HEK293 (cell line): ENCODE measurements around the gene MAML2.

Experiments used
- CTCF ChIA-PET: fragments of 350-600 bp; formaldehyde crosslinking; extraction: SDS; loops from one replicate; lab custom pipeline; 2021; ENCODE audit warnings: antibody characterized with exemption; lab: Yijun Ruan, JAX
- POLR2A ChIA-PET: fragments of 300-600 bp; formaldehyde crosslinking; extraction: SDS; loops from one replicate; lab custom pipeline; 2020; ENCODE audit warnings: antibody characterized with exemption, inconsistent platforms; lab: Yijun Ruan, JAX
- H3K27ac ChIP-seq: fragments of 200-500 bp; sonication (Bioruptor generic); 2 replicates; pipeline ENCODE4 v1.5.1; 2014; ENCODE audit warnings: low read depth, low read length, control low read depth, inconsistent platforms; ENCODE audit errors: extremely low read depth
- H3K36me3 ChIP-seq, 2 experiments: fragments of 200-500 bp in 1 of 2; sonication (Bioruptor generic) in 1 of 2; 1 replicate in 1 of 2; 2 replicates in 1 of 2; pipeline ENCODE4 v1.5.1; 2014 to 2017; ENCODE audit warnings: inconsistent platforms in 2 of 2, low read length in 2 of 2; ENCODE audit not compliant: control insufficient read depth in 2 of 2, insufficient read depth in 1 of 2
- H3K4me1 ChIP-seq: fragments of 200-500 bp; sonication (Bioruptor generic); 2 replicates; pipeline ENCODE4 v1.5.1; 2014; ENCODE audit warnings: mild to moderate bottlenecking, low read length, inconsistent platforms; ENCODE audit not compliant: control insufficient read depth, insufficient read depth
- H3K4me3 ChIP-seq: 2 replicates; pipeline ENCODE4 v1.5.1; 2011; ENCODE audit warnings: low read depth, mild to moderate bottlenecking, control low read depth, low read length, moderate library complexity
- H3K9me3 ChIP-seq: fragments of 200-500 bp; sonication (Bioruptor generic); 2 replicates; pipeline ENCODE4 v1.5.1; 2014; ENCODE audit warnings: low read depth, low read length, inconsistent platforms; ENCODE audit not compliant: control insufficient read depth, insufficient read depth
- EGR2 ChIP-seq: fragments of 450-650 bp; formaldehyde crosslinking; IDR thresholded peaks from 2 replicates; pipeline ENCODE4 v1.5.1; 2016; ENCODE audit warnings: low read depth, missing biosample characterization, missing genetic modification characterization
- HIC1 ChIP-seq: fragments of 450-650 bp; formaldehyde crosslinking; IDR thresholded peaks from 2 replicates; pipeline ENCODE4 v1.5.1; 2016; ENCODE audit warnings: missing biosample characterization, missing genetic modification characterization
- INSM2 ChIP-seq: fragments of 450-650 bp; formaldehyde crosslinking; IDR thresholded peaks from 2 replicates; pipeline ENCODE4 v1.5.1; 2016; ENCODE audit warnings: missing biosample characterization, missing genetic modification characterization
- MEIS1 ChIP-seq: sonication (generic); formaldehyde crosslinking; IDR thresholded peaks from 2 replicates; pipeline ENCODE4 v1.8.1; 2022; ENCODE audit warnings: missing genetic modification reagents, mild to moderate bottlenecking, borderline replicate concordance
- MYNN ChIP-seq: fragments of 450-650 bp; formaldehyde crosslinking; IDR thresholded peaks from 2 replicates; pipeline ENCODE4 v1.5.1; 2016; ENCODE audit warnings: missing biosample characterization, missing genetic modification characterization, borderline replicate concordance
- OVOL3 ChIP-seq: fragments of 450-650 bp; formaldehyde crosslinking; IDR thresholded peaks from 2 replicates; pipeline ENCODE4 v1.5.1; 2016; ENCODE audit warnings: missing biosample characterization, missing genetic modification characterization
- ZBTB26 ChIP-seq: fragments of 450-650 bp; formaldehyde crosslinking; optimal IDR thresholded peaks from 2 replicates; pipeline ENCODE3; 2016; ENCODE audit warnings: missing biosample characterization, mild to moderate bottlenecking, missing genetic modification characterization
- ZFP41 ChIP-seq: fragments of 450-650 bp; formaldehyde crosslinking; IDR thresholded peaks from 2 replicates; pipeline ENCODE4 v1.5.1; 2016; ENCODE audit warnings: missing biosample characterization, missing genetic modification characterization, borderline replicate concordance
- ZNF114 ChIP-seq: fragments of 450-650 bp; formaldehyde crosslinking; IDR thresholded peaks from 2 replicates; pipeline ENCODE4 v1.5.0; 2017; ENCODE audit warnings: missing biosample characterization, missing genetic modification characterization
- ZNF157 ChIP-seq: fragments of 450-650 bp; formaldehyde crosslinking; IDR thresholded peaks from 2 replicates; pipeline ENCODE4 v1.5.1; 2016; ENCODE audit warnings: missing biosample characterization, missing genetic modification characterization
- ZNF184 ChIP-seq: fragments of 450-650 bp; IDR thresholded peaks from 2 replicates; pipeline ENCODE4 v1.5.1; 2018; ENCODE audit warnings: missing biosample characterization, mild to moderate bottlenecking, missing genetic modification characterization
- ZNF211 ChIP-seq: fragments of 450-650 bp; formaldehyde crosslinking; IDR thresholded peaks from 2 replicates; pipeline ENCODE4 v1.5.1; 2016; ENCODE audit warnings: low read depth, missing biosample characterization, missing genetic modification characterization
- ZNF366 ChIP-seq: fragments of 450-650 bp; formaldehyde crosslinking; conservative IDR thresholded peaks from 2 replicates; pipeline ENCODE4 v1.5.1; 2016; ENCODE audit warnings: missing biosample characterization, missing genetic modification characterization
- ZNF433 ChIP-seq: fragments of 450-650 bp; formaldehyde crosslinking; IDR thresholded peaks from 2 replicates; pipeline ENCODE4 v1.5.1; 2016; ENCODE audit warnings: missing biosample characterization, missing genetic modification characterization, low read depth
- ZNF488 ChIP-seq: fragments of 450-650 bp; formaldehyde crosslinking; IDR thresholded peaks from 2 replicates; pipeline ENCODE4 v1.5.1; 2016; ENCODE audit warnings: missing biosample characterization, missing genetic modification characterization
- ZNF501 ChIP-seq: fragments of 450-650 bp; formaldehyde crosslinking; IDR thresholded peaks from 2 replicates; pipeline ENCODE4 v1.5.1; 2016; ENCODE audit warnings: missing biosample characterization, missing genetic modification characterization
- ZNF521 ChIP-seq: fragments of 450-650 bp; formaldehyde crosslinking; IDR thresholded peaks from 2 replicates; pipeline ENCODE4 v1.5.1; 2017; ENCODE audit warnings: missing biosample characterization, mild to moderate bottlenecking, missing genetic modification characterization
- ZNF596 ChIP-seq: fragments of 450-650 bp; IDR thresholded peaks from 2 replicates; pipeline ENCODE4 v1.5.0; 2018; ENCODE audit warnings: missing biosample characterization, mild to moderate bottlenecking, missing genetic modification characterization, moderate library complexity
- ZNF623 ChIP-seq: fragments of 450-650 bp; formaldehyde crosslinking; IDR thresholded peaks from 2 replicates; pipeline ENCODE4 v1.5.1; 2016; ENCODE audit warnings: missing biosample characterization, missing genetic modification characterization
- ZNF645 ChIP-seq: fragments of 450-650 bp; formaldehyde crosslinking; IDR thresholded peaks from 2 replicates; pipeline ENCODE4; 2016; ENCODE audit warnings: missing biosample characterization, missing genetic modification characterization
- ZNF654 ChIP-seq: fragments of 450-650 bp; formaldehyde crosslinking; IDR thresholded peaks from 2 replicates; pipeline ENCODE4 v1.5.1; 2016; ENCODE audit warnings: low read depth, missing biosample characterization, missing genetic modification characterization
- ZNF76 ChIP-seq: fragments of 450-650 bp; formaldehyde crosslinking; IDR thresholded peaks from 2 replicates; pipeline ENCODE4; 2016; ENCODE audit warnings: low read depth, missing biosample characterization, missing genetic modification characterization, borderline replicate concordance

Gene MAML2

GRCh38 chr11:96095884-96096303 lies 247.1 kb downstream of the MAML2 start:
- POLR2A ChIA-PET, result no interaction called here

GRCh38 chr11:96094156-96094555 lies 248.8 kb downstream of the MAML2 start:
- Histone ChIP-seq H3K27ac (no peak overlapping the region), H3K36me3 (no peaks in the 10 kb centered on the region), H3K4me3 (no peak overlapping the region), H3K4me1 (no peaks in the 10 kb centered on the region), H3K9me3 (no peaks in the 10 kb centered on the region)
- CTCF ChIA-PET, result no interaction called here
- TF ChIP-seq EGR2 (tag by site-specific recombination) (no peak), ZNF366 (tag by site-specific recombination) (no peak), ZNF433 (tag by site-specific recombination) (no peak), ZNF654 (no peak), ZNF157 (no peak), ZNF76 (tag by site-specific recombination) (no peak), ZBTB26 (no peak), ZNF114 (tag by site-specific recombination) (no peak), ZNF501 (tag by site-specific recombination) (no peak), ZNF184 (tag by site-specific recombination) (no peak), ZNF623 (tag by site-specific recombination) (no peak), OVOL3 (tag by site-specific recombination) (no peak), ZFP41 (tag by site-specific recombination) (no peak), ZNF488 (tag by site-specific recombination) (no peak), MEIS1 (no peak), ZNF211 (no peak), ZNF596 (tag by site-specific recombination) (no peak)
- POLR2A ChIA-PET, result no interaction called here

More at GRCh38 chr11:96095884-96096303, 247.1 kb downstream of the MAML2 start:
- Histone ChIP-seq H3K9me3 (no peaks in the 10 kb centered on the region), H3K4me3 (no peak overlapping the region), H3K4me1 (no peaks in the 10 kb centered on the region), H3K36me3 (no peaks in the 10 kb centered on the region), H3K27ac (no peak overlapping the region)
- TF ChIP-seq ZNF157 (no peak), ZNF645 (tag by site-specific recombination) (no peak), INSM2 (tag by site-specific recombination) (no peak), ZNF501 (tag by site-specific recombination) (no peak)
- CTCF ChIA-PET, result no interaction called here

GRCh38 chr11:96092511-96092910 lies 250.5 kb downstream of the MAML2 start:
- ChIA-PET CTCF (no interaction called here), POLR2A (no interaction called here)
- H3K4me3 ChIP-seq, result no peak overlapping the region
- no peaks in the 10 kb centered on the region for H3K36me3 ChIP-seq
- no peaks in the 10 kb centered on the region for H3K4me1 ChIP-seq
- no peak for TF ChIP-seq ZNF521 (tag by site-specific recombination)
- no peak for TF ChIP-seq MYNN (tag by site-specific recombination)
- no peak for TF ChIP-seq HIC1
- H3K27ac ChIP-seq, result no peak overlapping the region
- H3K9me3 ChIP-seq, result no peaks in the 10 kb centered on the region
